ENCODE data around the gene ICA1L. TPM values are rescaled to one million over a fixed set of nuclear protein-coding genes. Genes with fewer than 3 reads are reported as not detected.

ICA1L gene
- total RNA-seq, 1 donor from 2014 or later, result 2.7 TPM

- H3K27ac ChIP-seq (ENCODE audit: low read depth, low read length), result no peak overlapping the region
- Mint-ChIP-seq H3K27me3 (ENCODE audit: low read depth, unreplicated experiment) (no peaks in the 10 kb centered on the region), H3K27ac (ENCODE audit: unreplicated experiment) (no peak overlapping the region), H3K9me3 (ENCODE audit: unreplicated experiment) (peaks cover 3% of the 10 kb centered on the region), H3K36me3 (ENCODE audit: low read depth, unreplicated experiment) (peaks cover 5% of the 10 kb centered on the region), H3K4me3 (ENCODE audit: unreplicated experiment) (no peak overlapping the region), H3K4me1 (ENCODE audit: low read depth, unreplicated experiment) (peaks cover 2% of the 10 kb centered on the region)
- H3K9me3 ChIP-seq (ENCODE audit: insufficient read depth, low read depth, low read length), result no peaks in the 10 kb centered on the region
- no peak overlapping the region for H3K4me3 ChIP-seq (ENCODE audit: insufficient read depth, low read depth, low read length)
- no peak overlapping the region for H3K9ac ChIP-seq (ENCODE audit: low read length)
- no peak for DNase-seq (ENCODE audit: low read depth)
- TF ChIP-seq CTCF (IDR thresholded peaks at IDR 0.05; ENCODE audit: insufficient read depth, low read depth, low read length), result no peak
- no peak for TF ChIP-seq EZH2 (IDR thresholded peaks at IDR 0.05; ENCODE audit: insufficient read depth, low read length)
- no peaks in the 10 kb centered on the region for H3K27me3 ChIP-seq (ENCODE audit: insufficient read depth, low read length)
- no peak overlapping the region for H2AFZ ChIP-seq (ENCODE audit: low read depth, low read length)
- no peaks in the 10 kb centered on the region for H3K4me1 ChIP-seq (ENCODE audit: insufficient read depth, low read length)
- H3K36me3 ChIP-seq (ENCODE audit: insufficient read depth, low read length), result no peaks in the 10 kb centered on the region
- no peak for FAIRE-seq
- H3K4me2 ChIP-seq (ENCODE audit: low read length), result no peak overlapping the region
- no peaks in the 10 kb centered on the region for H3K79me2 ChIP-seq (ENCODE audit: insufficient read depth, low read length)
- H4K20me1 ChIP-seq (ENCODE audit: insufficient read depth, low read length), result no peaks in the 10 kb centered on the region
Observed at GRCh38 chr2:202758128-202758527, 113.4 kb downstream of the ICA1L start.

GRCh38 chr2:202757339-202757738, 114.2 kb downstream of the ICA1L start:
- peaks cover 5% of the 10 kb centered on the region for H3K36me3 Mint-ChIP-seq (ENCODE audit: low read depth, unreplicated experiment)
- H3K27ac Mint-ChIP-seq (ENCODE audit: unreplicated experiment), result no peak overlapping the region
- no peak overlapping the region for H3K4me2 ChIP-seq (ENCODE audit: low read length)
- H3K4me3 Mint-ChIP-seq (ENCODE audit: unreplicated experiment), result no peak overlapping the region
- no peak overlapping the region for H3K4me3 ChIP-seq (ENCODE audit: insufficient read depth, low read depth, low read length)
- no peak overlapping the region for H3K9ac ChIP-seq (ENCODE audit: low read length)
- DNase-seq (ENCODE audit: low read depth) (no peak), FAIRE-seq (no peak)
- no peaks in the 10 kb centered on the region for H3K36me3 ChIP-seq (ENCODE audit: insufficient read depth, low read length)
- peaks cover 3% of the 10 kb centered on the region for H3K9me3 Mint-ChIP-seq (ENCODE audit: unreplicated experiment)
- no peaks in the 10 kb centered on the region for H3K27me3 ChIP-seq (ENCODE audit: insufficient read depth, low read length)
- no peaks in the 10 kb centered on the region for H4K20me1 ChIP-seq (ENCODE audit: insufficient read depth, low read length)
- peaks cover 2% of the 10 kb centered on the region for H3K4me1 Mint-ChIP-seq (ENCODE audit: low read depth, unreplicated experiment)
- no peaks in the 10 kb centered on the region for H3K9me3 ChIP-seq (ENCODE audit: insufficient read depth, low read depth, low read length)
- no peaks in the 10 kb centered on the region for H3K4me1 ChIP-seq (ENCODE audit: insufficient read depth, low read length)
- no peak for TF ChIP-seq EZH2 (IDR thresholded peaks at IDR 0.05; ENCODE audit: insufficient read depth, low read length)
- no peaks in the 10 kb centered on the region for H3K79me2 ChIP-seq (ENCODE audit: insufficient read depth, low read length)
- no peak overlapping the region for H2AFZ ChIP-seq (ENCODE audit: low read depth, low read length)
- no peaks in the 10 kb centered on the region for H3K27me3 Mint-ChIP-seq (ENCODE audit: low read depth, unreplicated experiment)
- no peak overlapping the region for H3K27ac ChIP-seq (ENCODE audit: low read depth, low read length)

GRCh38 chr2:202756598-202756997, 115.0 kb downstream of the ICA1L start:
- no peak overlapping the region for H3K9ac ChIP-seq (ENCODE audit: low read length)
- DNase-seq (ENCODE audit: low read depth) (no peak), FAIRE-seq (no peak)
- no peaks in the 10 kb centered on the region for H3K27me3 ChIP-seq (ENCODE audit: insufficient read depth, low read length)
- Mint-ChIP-seq H3K4me3 (ENCODE audit: unreplicated experiment) (no peak overlapping the region), H3K4me1 (ENCODE audit: low read depth, unreplicated experiment) (peaks cover 2% of the 10 kb centered on the region), H3K27me3 (ENCODE audit: low read depth, unreplicated experiment) (no peaks in the 10 kb centered on the region), H3K9me3 (ENCODE audit: unreplicated experiment) (peaks cover 3% of the 10 kb centered on the region), H3K36me3 (ENCODE audit: low read depth, unreplicated experiment) (peaks cover 5% of the 10 kb centered on the region), H3K27ac (ENCODE audit: unreplicated experiment) (no peak overlapping the region)
- no peak overlapping the region for H3K4me3 ChIP-seq (ENCODE audit: insufficient read depth, low read depth, low read length)
- no peak overlapping the region for H3K27ac ChIP-seq (ENCODE audit: low read depth, low read length)
- H3K4me1 ChIP-seq (ENCODE audit: insufficient read depth, low read length), result no peaks in the 10 kb centered on the region
- H3K9me3 ChIP-seq (ENCODE audit: insufficient read depth, low read depth, low read length), result no peaks in the 10 kb centered on the region
- H3K36me3 ChIP-seq (ENCODE audit: insufficient read depth, low read length), result no peaks in the 10 kb centered on the region
- no peak overlapping the region for H2AFZ ChIP-seq (ENCODE audit: low read depth, low read length)
- no peaks in the 10 kb centered on the region for H3K79me2 ChIP-seq (ENCODE audit: insufficient read depth, low read length)
- no peaks in the 10 kb centered on the region for H4K20me1 ChIP-seq (ENCODE audit: insufficient read depth, low read length)
- no peak overlapping the region for H3K4me2 ChIP-seq (ENCODE audit: low read length)
- TF ChIP-seq CTCF (IDR thresholded peaks at IDR 0.05; ENCODE audit: insufficient read depth, low read depth, low read length), result no peak
- no peak for TF ChIP-seq EZH2 (IDR thresholded peaks at IDR 0.05; ENCODE audit: insufficient read depth, low read length)

Measured in astrocyte (in vitro differentiated cells and primary cell).